ENCODE data around the gene HK2. TPM values are rescaled to one million over a fixed set of nuclear protein-coding genes. Genes with fewer than 3 reads are reported as not detected.

The HK2 gene
- polyA plus RNA-seq, 2 donors = 11.8 to 18.0 TPM

DNA sequence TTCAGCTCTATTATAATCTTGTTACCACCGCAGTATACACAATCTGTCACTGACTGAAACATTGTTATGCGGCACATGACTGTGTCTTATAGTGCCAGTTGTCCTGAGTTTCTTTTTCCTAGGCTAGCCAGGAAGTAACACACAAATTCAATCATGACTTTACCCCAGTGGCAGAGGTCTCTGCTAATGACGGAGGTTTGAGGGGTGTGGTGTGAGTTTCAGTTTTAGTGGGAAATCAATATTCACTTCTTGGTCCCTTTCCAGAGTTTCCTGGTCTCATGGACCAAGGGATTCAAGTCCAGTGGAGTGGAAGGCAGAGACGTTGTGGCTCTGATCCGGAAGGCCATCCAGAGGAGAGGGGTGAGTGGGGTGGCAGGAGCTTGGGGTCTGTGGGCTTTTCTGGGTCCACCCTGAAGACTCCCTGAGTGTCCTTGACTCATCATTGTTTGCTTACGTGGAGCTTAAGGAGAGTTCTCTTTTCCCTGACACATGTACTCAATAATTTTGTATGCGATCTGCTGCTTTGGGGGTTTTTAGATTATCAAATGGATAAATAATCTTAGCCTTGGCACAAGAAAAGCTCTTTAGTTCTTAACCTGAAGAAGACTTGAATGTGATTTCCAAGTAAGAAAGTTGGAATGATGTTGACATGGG lies 39.2 kb downstream of the HK2 start:
- Histone ChIP-seq H3K4me3 (ENCODE audit: low read depth in 1 of 2, low read length in 2 of 2) (no peak overlapping the region), H3K27me3 (ENCODE audit: control insufficient read depth in 1 of 2, insufficient read depth in 2 of 2, low read length in 2 of 2) (no peaks in the 10 kb centered on the region), H3K27ac (ENCODE audit: low read depth in 2 of 2, low read length in 1 of 2) (no peak overlapping the region), H3K36me3 (ENCODE audit: control insufficient read depth in 2 of 2, insufficient read depth in 2 of 2, low read length in 1 of 2) (peaks cover 0 to 5% of the 10 kb centered on the region in 2 donors), H3K4me1 (ENCODE audit: control insufficient read depth in 2 of 2, insufficient read depth in 2 of 2, low read length in 1 of 2) (peaks cover 0 to 2% of the 10 kb centered on the region in 2 donors), H3K9me3 (ENCODE audit: control insufficient read depth in 2 of 2, insufficient read depth in 1 of 2, low read depth in 1 of 2, low read length in 1 of 2) (no peaks in the 10 kb centered on the region)
- WGBS, 2 donors = 83 to 91% methylated on average over 7 of the region's 7 CpGs

- H3K9me3 ChIP-seq (ENCODE audit: control insufficient read depth in 2 of 2, insufficient read depth in 1 of 2, low read depth in 1 of 2, low read length in 1 of 2) = no peaks in the 10 kb centered on the region
- H3K27ac ChIP-seq (ENCODE audit: low read depth in 2 of 2, low read length in 1 of 2) = no peak overlapping the region
- H3K36me3 ChIP-seq (ENCODE audit: control insufficient read depth in 2 of 2, insufficient read depth in 2 of 2, low read length in 1 of 2) = peaks cover 0 to 12% of the 10 kb centered on the region in 2 donors
- 92 to 93% methylated on average over 26 of the region's 26 CpGs for WGBS, 2 donors
- H3K4me3 ChIP-seq (ENCODE audit: low read depth in 1 of 2, low read length in 2 of 2) = no peak overlapping the region
- H3K4me1 ChIP-seq (ENCODE audit: control insufficient read depth in 2 of 2, insufficient read depth in 2 of 2, low read length in 1 of 2) = peaks cover 0 to 2% of the 10 kb centered on the region in 2 donors
- no peaks in the 10 kb centered on the region for H3K27me3 ChIP-seq (ENCODE audit: control insufficient read depth in 1 of 2, insufficient read depth in 2 of 2, low read length in 2 of 2)
Measured at GRCh38 chr2:74873678-74874640, 40.0 kb downstream of the HK2 start.

- Histone ChIP-seq H3K4me1 (ENCODE audit: control insufficient read depth in 2 of 2, insufficient read depth in 2 of 2, low read length in 1 of 2) (peaks cover 0 to 2% of the 10 kb centered on the region in 2 donors), H3K4me3 (ENCODE audit: low read depth in 1 of 2, low read length in 2 of 2) (no peak overlapping the region), H3K27ac (ENCODE audit: low read depth in 2 of 2, low read length in 1 of 2) (no peak overlapping the region), H3K36me3 (ENCODE audit: control insufficient read depth in 2 of 2, insufficient read depth in 2 of 2, low read length in 1 of 2) (peaks cover 0 to 21% of the 10 kb centered on the region in 2 donors), H3K9me3 (ENCODE audit: control insufficient read depth in 2 of 2, insufficient read depth in 1 of 2, low read depth in 1 of 2, low read length in 1 of 2) (no peaks in the 10 kb centered on the region), H3K27me3 (ENCODE audit: control insufficient read depth in 1 of 2, insufficient read depth in 2 of 2, low read length in 2 of 2) (no peaks in the 10 kb centered on the region)
- whole genome bisulfite sequencing, 2 donors = 50 to 52% methylated on average over 13 of the region's 13 CpGs
Measured at GRCh38 chr2:74876081-74876886, 42.4 kb downstream of the HK2 start.

- no peaks in the 10 kb centered on the region for H3K27me3 ChIP-seq (ENCODE audit: control insufficient read depth in 1 of 2, insufficient read depth in 2 of 2, low read length in 2 of 2)
- WGBS, 2 donors = 85 to 89% methylated on average over 6 of the region's 6 CpGs
- peaks cover 0 to 30% of the 10 kb centered on the region in 2 donors for H3K36me3 ChIP-seq (ENCODE audit: control insufficient read depth in 2 of 2, insufficient read depth in 2 of 2, low read length in 1 of 2)
- H3K9me3 ChIP-seq (ENCODE audit: control insufficient read depth in 2 of 2, insufficient read depth in 1 of 2, low read depth in 1 of 2, low read length in 1 of 2) = no peaks in the 10 kb centered on the region
- no peak overlapping the region for H3K4me3 ChIP-seq (ENCODE audit: low read depth in 1 of 2, low read length in 2 of 2)
- H3K4me1 ChIP-seq (ENCODE audit: control insufficient read depth in 2 of 2, insufficient read depth in 2 of 2, low read length in 1 of 2) = peaks cover 0 to 2% of the 10 kb centered on the region in 2 donors
- H3K27ac ChIP-seq (ENCODE audit: low read depth in 2 of 2, low read length in 1 of 2) = no peak overlapping the region
Measured at GRCh38 chr2:74877376-74877775, 43.4 kb downstream of the HK2 start.

DNA sequence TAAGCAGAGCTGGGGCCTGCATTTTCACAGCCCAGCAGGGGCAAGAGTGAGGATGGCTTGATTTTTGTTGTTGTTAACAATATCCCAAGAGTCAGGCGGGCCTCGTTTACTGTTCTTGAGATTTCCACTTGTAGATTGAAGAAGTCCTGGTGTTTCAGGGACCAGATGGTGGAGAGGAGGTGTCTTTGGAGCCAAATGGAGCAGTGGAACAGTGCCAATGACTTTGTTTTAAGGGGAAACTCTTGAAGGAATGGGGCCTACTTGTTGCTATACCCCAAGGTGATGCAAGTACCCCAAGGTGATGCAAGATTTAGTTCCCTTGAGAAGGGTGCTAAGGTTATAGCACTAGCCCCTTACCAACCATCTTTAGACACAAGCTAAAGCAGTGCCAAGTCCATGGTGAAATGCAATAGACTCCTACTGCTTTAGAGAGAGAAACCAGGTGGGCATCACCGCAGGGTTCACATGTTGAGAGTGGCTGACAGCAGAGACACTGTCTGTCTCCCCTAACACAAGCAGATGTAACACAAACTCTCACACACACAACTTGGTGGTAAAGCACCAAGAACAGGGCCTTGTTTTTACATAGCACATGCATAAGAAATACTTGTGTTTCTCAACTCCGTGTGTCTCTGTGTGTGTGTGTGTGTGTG lies 44.0 kb downstream of the HK2 start:
- 79 to 85% methylated on average over 4 of the region's 4 CpGs for WGBS, 2 donors
- Histone ChIP-seq H3K27me3 (ENCODE audit: control insufficient read depth in 1 of 2, insufficient read depth in 2 of 2, low read length in 2 of 2) (no peaks in the 10 kb centered on the region), H3K4me3 (ENCODE audit: low read depth in 1 of 2, low read length in 2 of 2) (no peak overlapping the region), H3K36me3 (ENCODE audit: control insufficient read depth in 2 of 2, insufficient read depth in 2 of 2, low read length in 1 of 2) (peaks cover 0 to 32% of the 10 kb centered on the region in 2 donors), H3K27ac (ENCODE audit: low read depth in 2 of 2, low read length in 1 of 2) (no peak overlapping the region), H3K9me3 (ENCODE audit: control insufficient read depth in 2 of 2, insufficient read depth in 1 of 2, low read depth in 1 of 2, low read length in 1 of 2) (no peaks in the 10 kb centered on the region), H3K4me1 (ENCODE audit: control insufficient read depth in 2 of 2, insufficient read depth in 2 of 2, low read length in 1 of 2) (peaks cover 0 to 2% of the 10 kb centered on the region in 2 donors)

DNA sequence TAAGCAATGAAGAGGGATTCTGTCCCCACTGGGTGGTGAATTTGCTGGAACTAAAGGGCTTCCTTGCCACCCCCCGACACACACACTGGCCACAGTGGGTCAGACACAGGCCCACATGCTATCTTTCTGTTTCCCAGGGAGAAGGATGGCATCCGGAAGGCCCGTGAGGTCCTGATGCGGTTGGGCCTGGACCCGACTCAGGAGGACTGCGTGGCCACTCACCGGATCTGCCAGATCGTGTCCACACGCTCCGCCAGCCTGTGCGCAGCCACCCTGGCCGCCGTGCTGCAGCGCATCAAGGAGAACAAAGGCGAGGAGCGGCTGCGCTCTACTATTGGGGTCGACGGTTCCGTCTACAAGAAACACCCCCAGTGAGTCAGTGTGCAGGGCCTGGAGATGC lies 44.6 kb downstream of the HK2 start:
- Histone ChIP-seq H3K36me3 (ENCODE audit: control insufficient read depth in 2 of 2, insufficient read depth in 2 of 2, low read length in 1 of 2) (peaks cover 0 to 35% of the 10 kb centered on the region in 2 donors), H3K9me3 (ENCODE audit: control insufficient read depth in 2 of 2, insufficient read depth in 1 of 2, low read depth in 1 of 2, low read length in 1 of 2) (no peaks in the 10 kb centered on the region), H3K4me1 (ENCODE audit: control insufficient read depth in 2 of 2, insufficient read depth in 2 of 2, low read length in 1 of 2) (peaks cover 0 to 2% of the 10 kb centered on the region in 2 donors), H3K27me3 (ENCODE audit: control insufficient read depth in 1 of 2, insufficient read depth in 2 of 2, low read length in 2 of 2) (no peaks in the 10 kb centered on the region), H3K4me3 (ENCODE audit: low read depth in 1 of 2, low read length in 2 of 2) (no peak overlapping the region), H3K27ac (ENCODE audit: low read depth in 2 of 2, low read length in 1 of 2) (no peak overlapping the region)
- 97 to 98% methylated on average over 20 of the region's 20 CpGs for WGBS, 2 donors

DNA sequence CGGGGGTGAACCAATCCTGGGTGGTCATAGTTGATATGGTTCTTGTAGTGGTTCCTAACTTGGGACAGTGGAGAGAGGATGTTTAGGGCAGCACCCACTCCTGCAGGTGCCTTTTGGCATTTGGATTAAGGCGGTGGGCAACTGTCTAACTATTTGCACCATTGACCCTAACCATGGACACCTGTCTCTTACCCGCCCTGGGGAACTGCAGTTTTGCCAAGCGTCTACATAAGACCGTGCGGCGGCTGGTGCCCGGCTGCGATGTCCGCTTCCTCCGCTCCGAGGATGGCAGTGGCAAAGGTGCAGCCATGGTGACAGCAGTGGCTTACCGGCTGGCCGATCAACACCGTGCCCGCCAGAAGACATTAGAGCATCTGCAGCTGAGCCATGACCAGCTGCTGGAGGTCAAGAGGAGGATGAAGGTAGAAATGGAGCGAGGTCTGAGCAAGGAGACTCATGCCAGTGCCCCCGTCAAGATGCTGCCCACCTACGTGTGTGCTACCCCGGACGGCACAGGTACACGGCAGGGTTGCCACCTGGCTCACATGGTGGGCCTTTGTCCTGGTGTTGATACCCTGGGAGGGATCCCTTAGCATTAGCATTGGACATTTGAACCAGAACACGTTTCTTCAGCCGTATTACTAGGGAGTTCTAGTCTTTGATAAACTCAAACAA lies 46.3 kb downstream of the HK2 start:
- 96 to 98% methylated on average over 24 of the region's 24 CpGs for WGBS, 2 donors
- Histone ChIP-seq H3K27ac (ENCODE audit: low read depth in 2 of 2, low read length in 1 of 2) (no peak overlapping the region), H3K4me3 (ENCODE audit: low read depth in 1 of 2, low read length in 2 of 2) (no peak overlapping the region), H3K9me3 (ENCODE audit: control insufficient read depth in 2 of 2, insufficient read depth in 1 of 2, low read depth in 1 of 2, low read length in 1 of 2) (no peaks in the 10 kb centered on the region), H3K36me3 (ENCODE audit: control insufficient read depth in 2 of 2, insufficient read depth in 2 of 2, low read length in 1 of 2) (peaks cover 10 to 39% of the 10 kb centered on the region in 2 donors), H3K27me3 (ENCODE audit: control insufficient read depth in 1 of 2, insufficient read depth in 2 of 2, low read length in 2 of 2) (no peaks in the 10 kb centered on the region), H3K4me1 (ENCODE audit: control insufficient read depth in 2 of 2, insufficient read depth in 2 of 2, low read length in 1 of 2) (no peaks in the 10 kb centered on the region)

GRCh38 chr2:74881176-74881575 lies 47.2 kb downstream of the HK2 start:
- no peak overlapping the region for H3K4me3 ChIP-seq (ENCODE audit: low read depth in 1 of 2, low read length in 2 of 2)
- H3K9me3 ChIP-seq (ENCODE audit: control insufficient read depth in 2 of 2, insufficient read depth in 1 of 2, low read depth in 1 of 2, low read length in 1 of 2) = no peaks in the 10 kb centered on the region
- WGBS, 2 donors = 82% methylated on average over 5 of the region's 5 CpGs
- H3K36me3 ChIP-seq (ENCODE audit: control insufficient read depth in 2 of 2, insufficient read depth in 2 of 2, low read length in 1 of 2) = peaks cover 10 to 46% of the 10 kb centered on the region in 2 donors
- no peak overlapping the region for H3K27ac ChIP-seq (ENCODE audit: low read depth in 2 of 2, low read length in 1 of 2)
- H3K27me3 ChIP-seq (ENCODE audit: control insufficient read depth in 1 of 2, insufficient read depth in 2 of 2, low read length in 2 of 2) = no peaks in the 10 kb centered on the region
- H3K4me1 ChIP-seq (ENCODE audit: control insufficient read depth in 2 of 2, insufficient read depth in 2 of 2, low read length in 1 of 2) = no peaks in the 10 kb centered on the region
